Measurements from ENCODE around the gene EVL.

DNA sequence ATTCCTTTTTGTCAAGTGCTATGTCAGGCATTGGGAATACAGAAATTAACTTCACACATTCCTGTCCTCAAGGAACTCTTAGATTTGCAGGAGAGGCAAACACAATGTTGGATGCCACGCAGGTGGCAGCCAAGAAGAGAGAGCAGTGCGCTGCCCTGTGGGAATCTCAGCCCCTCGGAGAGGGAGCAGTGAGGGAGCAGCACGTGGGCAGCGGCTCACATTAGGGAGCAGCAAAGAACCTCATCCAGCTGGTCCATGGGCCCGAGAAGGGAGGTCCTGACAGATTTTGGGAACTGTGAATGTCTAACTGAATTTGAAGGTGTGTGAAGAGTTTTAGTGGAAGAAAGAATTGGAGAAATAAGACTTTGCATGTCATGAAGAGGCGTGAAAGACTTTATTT is 47.2 kb upstream of the EVL start:
- TF ChIP-seq, protein P1, sequence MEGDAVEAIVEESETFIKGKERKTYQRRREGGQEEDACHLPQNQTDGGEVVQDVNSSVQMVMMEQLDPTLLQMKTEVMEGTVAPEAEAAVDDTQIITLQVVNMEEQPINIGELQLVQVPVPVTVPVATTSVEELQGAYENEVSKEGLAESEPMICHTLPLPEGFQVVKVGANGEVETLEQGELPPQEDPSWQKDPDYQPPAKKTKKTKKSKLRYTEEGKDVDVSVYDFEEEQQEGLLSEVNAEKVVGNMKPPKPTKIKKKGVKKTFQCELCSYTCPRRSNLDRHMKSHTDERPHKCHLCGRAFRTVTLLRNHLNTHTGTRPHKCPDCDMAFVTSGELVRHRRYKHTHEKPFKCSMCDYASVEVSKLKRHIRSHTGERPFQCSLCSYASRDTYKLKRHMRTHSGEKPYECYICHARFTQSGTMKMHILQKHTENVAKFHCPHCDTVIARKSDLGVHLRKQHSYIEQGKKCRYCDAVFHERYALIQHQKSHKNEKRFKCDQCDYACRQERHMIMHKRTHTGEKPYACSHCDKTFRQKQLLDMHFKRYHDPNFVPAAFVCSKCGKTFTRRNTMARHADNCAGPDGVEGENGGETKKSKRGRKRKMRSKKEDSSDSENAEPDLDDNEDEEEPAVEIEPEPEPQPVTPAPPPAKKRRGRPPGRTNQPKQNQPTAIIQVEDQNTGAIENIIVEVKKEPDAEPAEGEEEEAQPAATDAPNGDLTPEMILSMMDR (IDR thresholded peaks at IDR 0.05): no peak
- no peak for TF ChIP-seq POLR2AphosphoS5 (IDR thresholded peaks at IDR 0.05)
- no peak for TF ChIP-seq EP300 (IDR thresholded peaks at IDR 0.05; ENCODE audit: low read depth)
- no peak for TF ChIP-seq POLR2A (IDR thresholded peaks at IDR 0.05)
